GM10847 (cell line): ENCODE measurements around the gene MINDY1.

ENCODE experiments used
- POLR2A ChIP-seq: IDR thresholded peaks from 2 replicates; pipeline ENCODE4 v1.6.1; 2011; ENCODE audit not compliant: insufficient read length; ENCODE audit errors: extremely low read depth

The MINDY1 gene

DNA sequence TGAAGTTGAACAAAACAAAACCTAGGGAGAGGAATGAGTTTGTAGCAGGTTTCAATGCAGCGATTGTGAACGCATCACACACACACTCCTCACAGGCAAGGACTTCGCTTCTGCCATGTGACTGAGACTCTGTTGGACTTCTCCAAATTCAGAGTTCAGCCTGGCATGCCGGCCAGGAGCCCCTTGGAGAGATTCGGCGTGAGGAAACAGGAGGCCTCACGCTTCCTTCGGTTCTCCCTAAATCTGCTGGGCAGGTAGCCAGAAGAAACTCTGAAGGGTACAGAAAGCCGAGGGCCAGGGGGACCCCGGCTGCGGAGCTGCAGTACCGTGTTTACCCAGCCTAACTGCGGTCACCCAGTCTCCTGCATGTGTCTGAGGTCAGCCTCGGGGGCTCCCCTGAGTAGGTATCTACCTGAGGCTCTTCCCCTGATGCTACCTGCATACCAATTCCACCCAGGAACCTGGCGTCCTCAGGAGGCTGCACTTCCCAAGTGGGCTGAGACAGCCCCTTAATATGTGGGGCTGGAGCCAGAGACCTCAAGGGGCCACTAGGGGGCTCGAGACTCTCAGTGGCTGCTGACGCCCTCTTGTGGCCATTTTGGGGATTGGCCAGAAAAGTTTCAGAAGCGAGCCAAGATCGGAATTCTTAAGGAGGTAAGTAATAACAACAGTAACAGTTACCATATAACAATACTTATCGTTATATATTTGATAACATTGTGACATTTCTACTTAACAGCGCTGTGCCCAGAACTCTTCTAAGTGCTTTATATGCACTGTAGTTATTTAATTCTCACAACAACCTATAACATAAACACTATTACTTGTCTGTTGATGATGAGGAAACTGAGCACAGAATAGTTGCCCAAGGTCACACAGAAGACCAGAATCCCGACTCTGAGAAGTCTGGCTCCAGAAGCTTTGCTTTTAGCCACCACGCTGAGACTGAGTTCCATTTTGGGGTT, 27.3 kb downstream of the MINDY1 start:
- TF ChIP-seq POLR2A = no peak

GRCh38 chr1:150976879-150977694, 29.6 kb downstream of the MINDY1 start:
- no peak for TF ChIP-seq POLR2A

- TF ChIP-seq POLR2A = no peak
Measured at GRCh38 chr1:150976401-150976821, 30.3 kb downstream of the MINDY1 start.

- TF ChIP-seq POLR2A = peak; percentile 45
Measured at GRCh38 chr1:150974580-150975478, 31.9 kb downstream of the MINDY1 start, which contains the start of gene CERS2. TSS of gene CERS2 (minus strand) at chr1:150974835. CDS start at chr1:150969090, 5,745 bp downstream.

- no peak for TF ChIP-seq POLR2A
Measured at GRCh38 chr1:150973836-150974579, 32.7 kb downstream of the MINDY1 start.

- no peak for TF ChIP-seq POLR2A
Measured at GRCh38 chr1:150973258-150973835, 33.4 kb downstream of the MINDY1 start.

DNA sequence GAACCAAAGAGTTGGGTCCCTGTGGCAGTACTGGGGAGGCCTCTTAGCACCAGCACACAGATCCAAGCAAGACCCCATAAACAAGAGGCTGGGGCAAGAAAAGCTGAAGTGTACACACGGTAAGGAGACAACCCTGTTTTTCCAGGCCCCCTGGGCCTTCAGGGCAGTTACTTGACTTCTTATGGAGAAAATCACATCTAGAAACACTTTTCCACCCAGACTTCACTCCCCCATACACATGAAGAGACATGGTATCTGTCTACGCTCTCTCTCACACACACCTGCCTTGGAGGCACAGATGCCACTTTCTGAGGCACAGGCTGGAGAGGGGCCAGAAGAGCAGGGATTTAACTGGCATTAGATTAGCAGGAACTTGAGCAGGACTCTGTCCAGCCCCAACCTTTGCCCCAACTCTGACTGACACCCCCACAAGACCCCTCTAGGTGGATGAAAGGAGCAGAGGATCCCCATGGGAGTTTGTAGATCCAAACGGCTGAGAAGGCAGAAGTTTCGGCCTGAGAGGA, 34.2 kb downstream of the MINDY1 start:
- no peak for TF ChIP-seq POLR2A

- no peak for TF ChIP-seq POLR2A
Measured at GRCh38 chr1:150971583-150972416, 34.9 kb downstream of the MINDY1 start.

DNA sequence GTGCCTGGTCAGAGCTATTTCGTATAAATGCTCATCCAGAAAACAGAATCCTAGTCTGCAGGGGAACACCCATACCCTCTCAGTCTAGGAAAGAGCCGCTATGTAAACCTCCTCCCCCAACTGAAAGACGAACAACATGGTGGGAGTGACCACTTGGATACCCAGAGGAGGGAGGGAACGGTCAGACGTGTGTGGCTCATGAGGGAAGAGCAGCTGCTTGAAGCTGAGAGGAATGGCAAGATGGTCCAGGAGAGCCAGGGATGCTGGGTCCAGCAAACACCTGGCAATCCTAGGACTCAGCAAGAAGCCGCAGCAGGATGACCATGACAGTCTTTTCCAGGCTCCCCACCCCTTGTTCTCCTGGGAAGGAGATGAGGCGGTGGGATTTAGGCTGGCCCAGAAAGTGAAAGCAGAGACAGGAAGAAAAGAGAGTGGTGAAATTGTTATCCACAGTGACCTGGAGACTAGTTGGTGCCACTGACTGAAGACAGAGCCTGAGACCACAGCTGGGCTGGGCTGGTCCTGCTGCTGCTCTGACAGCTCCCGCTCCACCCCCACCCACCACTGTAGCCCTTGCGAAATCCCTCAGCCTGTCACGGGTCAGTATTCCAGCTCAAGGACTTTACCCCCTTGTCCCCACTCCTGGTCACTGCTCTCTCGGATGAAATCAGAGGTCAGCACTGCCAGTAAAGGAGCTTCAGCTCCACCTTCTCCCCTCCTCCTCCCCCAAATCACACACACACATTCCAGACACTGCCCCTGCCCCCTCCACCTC, 35.7 kb downstream of the MINDY1 start:
- TF ChIP-seq POLR2A = no peak

GRCh38 chr1:150969626-150970025, 37.1 kb downstream of the MINDY1 start:
- no peak for TF ChIP-seq POLR2A

- TF ChIP-seq POLR2A = no peak
Measured at GRCh38 chr1:150968491-150968890, 38.2 kb downstream of the MINDY1 start.

DNA sequence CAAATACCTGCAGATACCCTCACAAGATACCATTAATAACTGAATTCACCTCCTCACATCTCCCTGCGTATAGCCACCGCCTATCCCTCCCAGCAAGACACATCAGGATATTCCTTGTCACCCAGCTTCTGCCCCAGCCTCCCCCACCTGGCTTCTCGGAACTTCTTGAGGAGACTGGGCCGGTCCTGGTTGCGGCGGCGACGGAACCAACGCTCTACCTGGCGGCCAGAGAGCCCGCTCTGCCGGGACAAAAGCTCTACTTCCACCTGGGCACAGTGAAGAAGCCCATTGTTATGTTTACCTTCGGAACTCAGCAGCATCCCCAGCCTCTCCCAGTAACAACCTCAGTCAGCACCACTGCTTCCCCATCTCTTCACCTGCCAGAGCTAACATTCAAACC, 38.8 kb downstream of the MINDY1 start:
- TF ChIP-seq POLR2A = no peak
